ENCODE measurements around the gene PHLDB1.

PHLDB1 gene

GRCh38 chr11:118689852-118690552, 82.6 kb downstream of the PHLDB1 start:
- DNase-seq = peak; percentile 95

GRCh38 chr11:118690553-118691304, 83.3 kb downstream of the PHLDB1 start:
- no peak for DNase-seq

GRCh38 chr11:118691926-118692830, 84.8 kb downstream of the PHLDB1 start:
- no peak for DNase-seq

- DNase-seq = no peak
These were observed 86.8 kb downstream of the PHLDB1 start for GRCh38 chr11:118694185-118694584.

- no peak for DNase-seq
These were observed 87.4 kb downstream of the PHLDB1 start for GRCh38 chr11:118694771-118695170.

GRCh38 chr11:118696673-118697226, 89.3 kb downstream of the PHLDB1 start:
- DNase-seq = no peak

GRCh38 chr11:118697346-118697745, 89.9 kb downstream of the PHLDB1 start:
- DNase-seq = no peak

GRCh38 chr11:118699506-118700220, 92.2 kb downstream of the PHLDB1 start:
- DNase-seq = no peak

GRCh38 chr11:118703563-118704106, 96.2 kb downstream of the PHLDB1 start:
- DNase-seq = no peak

GRCh38 chr11:118705111-118705741, 97.8 kb downstream of the PHLDB1 start:
- no peak for DNase-seq

- no peak for DNase-seq
These were observed 98.6 kb downstream of the PHLDB1 start for GRCh38 chr11:118705791-118706545.

GRCh38 chr11:118706546-118706825, 99.1 kb downstream of the PHLDB1 start:
- no peak for DNase-seq

Measured in right forelimb (tissue), 1 donor.